Activated CD8-positive, alpha-beta T cell treated with anti-CD3 and anti-CD28 coated beads, Interleukin-2, amount 10 ng/mL, durations not matched to agents 7 days and 5 days (primary cell): Measurements from ENCODE around the gene RSPO3. TPM values are rescaled to one million over a fixed set of nuclear protein-coding genes. Genes with fewer than 3 reads are reported as not detected.

Experiments used
- total RNA-seq, 2 experiments: library from RNA; stranded (reverse); gene quantifications; one replicate each; pipeline ENCODE4 v1.2.3, GENCODE V29; 2021

RSPO3 gene
- total RNA-seq, 2 experiments from 2014 or later, result not detected

Other genes starting within 250 kb of the RSPO3 start
- 10 to 100 TPM; 14.7 to 18.0 TPM for gene RNF146, start 148.2 kb downstream of the RSPO3 start, total RNA-seq
- 10 to 100 TPM; 44.0 to 47.1 TPM for gene ECHDC1, start 224.9 kb downstream of the RSPO3 start, total RNA-seq